Body of pancreas (tissue), 4 donors: Measurements from ENCODE around the gene PCDHA7. TPM values are rescaled to one million over a fixed set of nuclear protein-coding genes. Genes with fewer than 3 reads are reported as not detected.
"Not testable (repeated sequence)": the region's sequence is repeated elsewhere in the genome, so short reads cannot be mapped to it uniquely, and the experiment has no call there.

Experiments
- ATAC-seq: fragments of 150-250 bp; one replicate; pipeline ENCODE4 v1.9.1; 2016
- DNase-seq, 4 donors: peaks; one replicate each; pipeline ENCODE4 v3.0.0-alpha.2; 2019
- H3K27ac ChIP-seq, 4 donors: fragments of 200-600 bp; sonication (generic); 1 replicate in 3 of 4; 2 replicates in 1 of 4; pipeline versions ENCODE4 v1.5.1 to v1.6.1; 2016 to 2019; ENCODE audit warnings: mild to moderate bottlenecking in 1 of 4, mixed read lengths in 1 of 4, moderate library complexity in 1 of 4
- H3K27me3 ChIP-seq, 2 donors: fragments of 200-600 bp; sonication (generic); one replicate each; pipeline ENCODE4 v1.6.0; 2016; ENCODE audit warnings: mild to moderate bottlenecking in 1 of 2
- H3K36me3 ChIP-seq, 2 donors: fragments of 200-600 bp; sonication (generic); replicated peaks in 1 of 2; 2 replicates each; pipeline ENCODE4 v1.5.1; 2016; ENCODE audit warnings: low read depth in 2 of 2; ENCODE audit not compliant: insufficient read depth in 1 of 2
- H3K4me1 ChIP-seq: fragments of 200-600 bp; sonication (generic); one replicate; pipeline ENCODE4 v1.6.0; 2016
- H3K4me3 ChIP-seq, 2 donors: fragments of 200-600 bp; sonication (generic); 1 replicate in 1 of 2; 2 replicates in 1 of 2; pipeline ENCODE4 v1.5.1; 2016 to 2019
- H3K9me3 ChIP-seq, 3 donors: fragments of 200-600 bp; sonication (generic); 1 replicate in 2 of 3; 2 replicates in 1 of 3; pipeline ENCODE4 v1.5.1; 2016
- POLR2A ChIP-seq, 3 donors: fragments of 450-650 bp; IDR thresholded peaks; one replicate each; pipeline ENCODE4 v1.6.1; 2016; ENCODE audit warnings: antibody characterized with exemption in 3 of 3, mild to moderate bottlenecking in 2 of 3
- WGBS, 2 donors: methylation state at CpG; one replicate each; pipeline ENCODE4 v1.1.5; 2017; 5-methylcytosine and 5-hydroxymethylcytosine counted together
- intact Hi-C: fragments of 100-400 bp; cut with DNase I; formaldehyde crosslinking; loops from one replicate; pipeline ENCODE4 v1.15.1; 2023
- total RNA-seq, 2 donors: library from RNA; depleted of rRNA; stranded (reverse); fragments of >200 nt; gene quantifications; one replicate each; pipeline ENCODE4 v1.1.0, GENCODE V29; 2016
- TF ChIP-seq, protein P1 (sequence below), 7 experiments: fragments of 450-650 bp in 4 of 7; fragments of 200-600 bp in 3 of 7; sonication (generic) in 3 of 7; IDR thresholded peaks; one replicate each; pipeline ENCODE4 v1.5.1; 2016 to 2019; ENCODE audit warnings: antibody characterized with exemption in 7 of 7

PCDHA7 gene
- total RNA-seq, 2 donors from 2014 or later, result 1.3 to 3.3 TPM

DNA sequence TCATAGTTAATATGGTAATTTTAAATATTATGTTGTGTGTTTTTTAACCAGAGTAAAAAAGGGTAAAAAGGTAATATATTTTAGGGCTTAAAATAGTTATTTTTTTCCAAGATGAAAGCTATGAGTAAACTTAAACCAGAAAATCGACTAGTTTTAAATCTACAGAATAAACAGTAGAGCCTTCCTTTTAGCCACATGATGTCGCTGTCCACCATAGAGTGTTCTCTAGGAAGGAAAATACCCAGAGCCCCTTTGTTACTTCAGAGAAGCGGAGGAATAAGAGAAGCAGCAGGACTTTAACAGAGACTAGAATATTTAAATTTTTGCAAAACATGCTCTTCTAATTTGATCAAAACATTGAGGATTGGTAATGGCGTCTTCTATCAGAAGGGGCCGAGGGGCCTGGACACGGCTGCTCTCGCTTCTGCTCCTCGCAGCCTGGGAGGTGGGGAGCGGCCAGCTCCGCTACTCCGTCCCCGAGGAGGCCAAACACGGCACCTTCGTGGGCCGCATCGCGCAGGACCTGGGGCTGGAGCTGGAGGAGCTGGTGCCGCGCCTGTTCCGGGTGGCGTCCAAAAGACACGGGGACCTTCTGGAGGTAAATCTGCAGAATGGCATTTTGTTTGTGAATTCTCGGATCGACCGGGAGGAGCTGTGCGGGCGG is 39.3 kb upstream of the PCDHA7 start, which contains the start of gene PCDHA2:
Gene PCDHA2 (plus strand): TSS at position 258 of the 664 bp plus-strand sequence.
- intact Hi-C loops, result no loop called here
- 14 to 21% methylated on average over 21 to 27 of the region's 27 CpGs for WGBS, 2 donors
- Histone ChIP-seq H3K4me1 (no peaks in the 10 kb centered on the region), H3K36me3 (no peaks in the 10 kb centered on the region), H3K27ac (no peak within 1 kb of the TSS), H3K9me3 (peaks cover 0 to 55% (median 2%) of the 10 kb centered on the region in 3 donors), H3K4me3 (no peak within 1 kb of the TSS), H3K27me3 (no peaks in the 10 kb centered on the region)
- TF ChIP-seq POLR2A (IDR thresholded peaks at IDR 0.05), result no peak
- TF ChIP-seq, protein P1, sequence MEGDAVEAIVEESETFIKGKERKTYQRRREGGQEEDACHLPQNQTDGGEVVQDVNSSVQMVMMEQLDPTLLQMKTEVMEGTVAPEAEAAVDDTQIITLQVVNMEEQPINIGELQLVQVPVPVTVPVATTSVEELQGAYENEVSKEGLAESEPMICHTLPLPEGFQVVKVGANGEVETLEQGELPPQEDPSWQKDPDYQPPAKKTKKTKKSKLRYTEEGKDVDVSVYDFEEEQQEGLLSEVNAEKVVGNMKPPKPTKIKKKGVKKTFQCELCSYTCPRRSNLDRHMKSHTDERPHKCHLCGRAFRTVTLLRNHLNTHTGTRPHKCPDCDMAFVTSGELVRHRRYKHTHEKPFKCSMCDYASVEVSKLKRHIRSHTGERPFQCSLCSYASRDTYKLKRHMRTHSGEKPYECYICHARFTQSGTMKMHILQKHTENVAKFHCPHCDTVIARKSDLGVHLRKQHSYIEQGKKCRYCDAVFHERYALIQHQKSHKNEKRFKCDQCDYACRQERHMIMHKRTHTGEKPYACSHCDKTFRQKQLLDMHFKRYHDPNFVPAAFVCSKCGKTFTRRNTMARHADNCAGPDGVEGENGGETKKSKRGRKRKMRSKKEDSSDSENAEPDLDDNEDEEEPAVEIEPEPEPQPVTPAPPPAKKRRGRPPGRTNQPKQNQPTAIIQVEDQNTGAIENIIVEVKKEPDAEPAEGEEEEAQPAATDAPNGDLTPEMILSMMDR (IDR thresholded peaks at IDR 0.05), result peak in 3 of 7 experiments; percentile 5 to 27 (median 9)
- DNase-seq, result no peak
- ATAC-seq, result no peak

DNA sequence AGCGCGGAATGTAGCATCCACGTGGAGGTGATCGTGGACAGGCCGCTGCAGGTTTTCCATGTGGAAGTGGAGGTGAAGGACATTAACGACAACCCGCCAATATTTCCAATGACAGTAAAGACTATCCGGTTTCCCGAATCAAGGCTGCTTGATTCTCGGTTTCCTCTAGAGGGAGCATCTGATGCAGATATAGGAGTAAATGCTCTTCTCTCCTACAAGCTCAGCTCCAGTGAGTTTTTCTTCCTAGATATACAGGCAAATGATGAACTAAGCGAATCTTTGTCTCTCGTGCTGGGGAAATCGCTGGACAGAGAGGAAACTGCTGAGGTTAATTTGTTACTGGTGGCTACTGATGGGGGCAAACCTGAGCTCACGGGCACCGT is 38.8 kb upstream of the PCDHA7 start:
- WGBS, 2 donors, result 15 to 22% methylated on average over 14 to 15 of the region's 15 CpGs
- ATAC-seq (no peak), DNase-seq (no peak)
- no peaks in the 10 kb centered on the region for H3K36me3 ChIP-seq
- H3K4me1 ChIP-seq, result no peaks in the 10 kb centered on the region
- TF ChIP-seq, protein P1 (IDR thresholded peaks at IDR 0.05), result no peak
- no peak for TF ChIP-seq POLR2A (IDR thresholded peaks at IDR 0.05)
- no peaks in the 10 kb centered on the region for H3K27me3 ChIP-seq
- peaks cover 0 to 55% (median 2%) of the 10 kb centered on the region in 3 donors for H3K9me3 ChIP-seq
- no peak overlapping the region for H3K27ac ChIP-seq
- no peak overlapping the region for H3K4me3 ChIP-seq
- intact Hi-C loops, result no loop called here

DNA sequence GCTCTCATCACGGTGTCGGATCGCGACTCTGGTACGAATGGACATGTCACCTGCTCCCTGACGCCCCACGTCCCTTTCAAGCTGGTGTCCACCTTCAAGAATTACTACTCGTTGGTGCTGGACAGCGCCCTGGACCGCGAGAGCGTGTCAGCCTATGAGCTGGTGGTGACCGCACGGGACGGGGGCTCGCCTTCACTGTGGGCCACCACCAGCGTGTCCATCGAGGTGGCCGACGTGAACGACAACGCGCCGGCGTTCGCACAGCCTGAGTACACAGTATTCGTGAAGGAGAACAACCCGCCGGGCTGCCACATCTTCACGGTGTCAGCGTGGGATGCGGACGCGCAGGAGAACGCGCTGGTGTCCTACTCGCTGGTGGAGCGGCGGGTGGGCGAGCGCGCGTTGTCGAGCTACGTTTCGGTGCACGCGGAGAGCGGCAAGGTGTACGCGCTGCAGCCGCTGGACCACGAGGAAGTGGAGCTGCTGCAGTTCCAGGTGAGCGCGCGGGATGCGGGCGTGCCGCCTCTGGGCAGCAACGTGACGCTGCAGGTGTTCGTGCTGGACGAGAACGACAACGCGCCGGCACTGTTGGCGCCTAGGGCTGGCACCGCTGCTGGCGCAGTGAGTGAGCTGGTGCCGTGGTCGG is 37.9 kb upstream of the PCDHA7 start:
- DNase-seq, H3K27ac ChIP-seq, intact Hi-C loops, H3K27me3 ChIP-seq, H3K4me1 ChIP-seq, H3K4me3 ChIP-seq, ATAC-seq, H3K36me3 ChIP-seq: not testable (repeated sequence)
- H3K9me3 ChIP-seq, result peaks cover 0 to 56% (median 2%) of the 10 kb centered on the region in 3 donors
- WGBS, 2 donors, result 37 to 40% methylated on average over 16 to 72 of the region's 72 CpGs

DNA sequence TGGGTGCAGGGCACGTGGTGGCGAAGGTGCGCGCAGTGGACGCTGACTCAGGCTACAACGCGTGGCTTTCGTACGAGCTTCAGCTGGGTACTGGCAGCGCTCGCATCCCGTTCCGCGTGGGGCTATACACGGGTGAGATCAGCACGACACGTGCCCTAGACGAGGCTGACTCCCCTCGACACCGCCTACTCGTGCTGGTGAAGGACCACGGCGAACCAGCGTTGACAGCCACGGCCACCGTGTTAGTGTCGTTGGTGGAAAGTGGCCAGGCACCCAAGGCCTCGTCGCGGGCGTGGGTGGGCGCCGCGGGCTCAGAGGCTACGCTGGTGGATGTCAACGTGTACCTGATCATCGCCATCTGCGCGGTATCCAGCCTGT is 37.4 kb upstream of the PCDHA7 start:
- H3K4me1 ChIP-seq, result no peaks in the 10 kb centered on the region
- TF ChIP-seq, protein P1 (IDR thresholded peaks at IDR 0.05), result no peak
- TF ChIP-seq POLR2A (IDR thresholded peaks at IDR 0.05), result no peak
- DNase-seq (no peak), ATAC-seq (no peak)
- H3K27ac ChIP-seq, result no peak overlapping the region
- peaks cover 0 to 57% (median 2%) of the 10 kb centered on the region in 3 donors for H3K9me3 ChIP-seq
- H3K4me3 ChIP-seq, result no peak overlapping the region
- no peaks in the 10 kb centered on the region for H3K36me3 ChIP-seq
- 44% methylated on average over 39 of the region's 39 CpGs; no CpG with 5 or more reads in 1 of the 2 donors for WGBS, 2 donors
- no peaks in the 10 kb centered on the region for H3K27me3 ChIP-seq
- intact Hi-C loops, result no loop called here

DNA sequence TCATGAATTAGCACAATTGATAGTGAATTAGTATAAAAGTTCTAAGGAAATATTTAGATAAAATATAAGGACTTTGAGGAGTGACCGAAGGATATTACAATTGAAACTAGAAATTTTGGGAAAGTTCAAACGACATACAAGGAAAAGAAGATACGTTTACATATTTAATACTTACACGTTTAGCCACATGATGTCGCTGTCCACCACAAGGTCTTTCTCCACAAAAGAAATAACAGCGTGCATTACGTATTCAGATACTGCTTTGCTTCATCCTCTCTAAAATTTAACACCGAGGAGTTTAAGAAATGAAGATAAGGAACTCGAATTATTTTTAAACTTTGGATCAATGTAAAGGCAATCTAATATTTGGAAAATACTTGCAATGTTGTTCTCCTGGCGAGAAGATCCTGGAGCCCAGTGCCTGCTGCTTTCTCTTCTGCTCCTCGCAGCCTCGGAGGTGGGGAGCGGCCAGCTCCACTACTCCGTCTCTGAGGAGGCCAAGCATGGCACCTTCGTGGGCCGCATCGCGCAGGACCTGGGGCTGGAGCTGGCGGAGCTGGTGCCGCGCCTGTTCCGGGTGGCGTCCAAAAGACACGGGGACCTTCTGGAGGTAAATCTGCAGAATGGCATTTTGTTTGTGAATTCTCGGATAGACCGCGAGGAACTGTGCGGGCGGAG is 33.1 kb upstream of the PCDHA7 start, which contains the start of gene PCDHA3:
Gene PCDHA3 (plus strand): TSS at position 242 of the 678 bp plus-strand sequence.
- Histone ChIP-seq H3K9me3 (peaks cover 0 to 44% (median 5%) of the 10 kb centered on the region in 3 donors), H3K27ac (peak within 1 kb of the TSS in 1 of 4 donors; percentile 18), H3K36me3 (no peaks in the 10 kb centered on the region), H3K4me3 (peak within 1 kb of the TSS in 1 of 2 donors; percentile 20), H3K27me3 (no peaks in the 10 kb centered on the region), H3K4me1 (no peaks in the 10 kb centered on the region)
- 9 to 13% methylated on average over 14 to 29 of the region's 29 CpGs for WGBS, 2 donors
- TF ChIP-seq, protein P1 (IDR thresholded peaks at IDR 0.05), result peak in 5 of 7 experiments; percentile 24 to 53 (median 29)
- TF ChIP-seq POLR2A (IDR thresholded peaks at IDR 0.05), result no peak
- DNase-seq, result peak in 2 of 4 donors; percentile 37 to 43
- intact Hi-C loops, result no loop called here
- ATAC-seq, result no peak
